ENCODE data around the gene PTPN1. TPM values are rescaled to one million over a fixed set of nuclear protein-coding genes. Genes with fewer than 3 reads are reported as not detected.
A peak's percentile ranks its signal among the peaks of the same experiment; 100 is the strongest.

Gene PTPN1
- polyA plus RNA-seq, 3 donors = 12.4 to 21.4 (median 19.1) TPM

GRCh38 chr20:50588034-50588736, 78.0 kb downstream of the PTPN1 start:
- 83% methylated on average over 9 of the region's 12 CpGs for WGBS (ENCODE audit: insufficient coverage)

More at GRCh38 chr20:50588034-50588736, 78.0 kb downstream of the PTPN1 start:
- H3K4me2 ChIP-seq (replicated peaks; ENCODE audit: extremely low read depth, low read length, poor library complexity, severe bottlenecking) = no peak overlapping the region
- H4K20me1 ChIP-seq (ENCODE audit: insufficient read depth, low read length) = peaks cover 8% of the 10 kb centered on the region
- no peaks in the 10 kb centered on the region for H3K4me1 ChIP-seq (ENCODE audit: control insufficient read depth in 1 of 2, insufficient read depth in 2 of 2, low read length in 2 of 2)
- Mint-ChIP-seq H3K36me3 (peaks cover 49 to 72% of the 10 kb centered on the region in 2 donors), H3K27me3 (ENCODE audit: low read depth in 3 of 3) (no peaks in the 10 kb centered on the region), H3K27ac (no peak overlapping the region), H3K4me3 (no peak overlapping the region), H3K9me3 (no peaks in the 10 kb centered on the region), H3K4me1 (no peaks in the 10 kb centered on the region)
- peak; percentile 42 to 60 (median 57) for DNase-seq
- intact Hi-C loops (cut with micrococcal nuclease) = loop anchor here in 1 of 2 donors (10.0 kb wide), 1 partner anchor 613 kb away; no protein-coding TSS in a partner anchor
- H3K27ac ChIP-seq (ENCODE audit: low read depth in 1 of 2, low read length in 2 of 2) = no peak overlapping the region
- TF ChIP-seq CTCF (IDR thresholded peaks at IDR 0.05) = peak; percentile 94
- peaks cover 49 to 62% of the 10 kb centered on the region in 2 donors for H3K36me3 ChIP-seq (replicated peaks in 1 of 2; ENCODE audit: control insufficient read depth in 1 of 2, insufficient read depth in 2 of 2, low read length in 2 of 2)
- no peak overlapping the region for H3K4me3 ChIP-seq (replicated peaks in 1 of 3; ENCODE audit: low read depth in 2 of 3, low read length in 3 of 3)
- H3K9me3 ChIP-seq (replicated peaks in 1 of 2; ENCODE audit: control insufficient read depth in 1 of 2, insufficient read depth in 1 of 2, low read length in 2 of 2) = no peaks in the 10 kb centered on the region
- no peak overlapping the region for H2AFZ ChIP-seq (ENCODE audit: insufficient read depth, low read depth, low read length, poor library complexity, severe bottlenecking)
- no peak overlapping the region for H3K9ac ChIP-seq (ENCODE audit: insufficient read depth, low read length, poor library complexity, severe bottlenecking)
- H3K79me2 ChIP-seq (ENCODE audit: insufficient read depth, low read length) = no peaks in the 10 kb centered on the region
- no peaks in the 10 kb centered on the region for H3K27me3 ChIP-seq (ENCODE audit: control insufficient read depth in 2 of 2, insufficient read depth in 2 of 2, low read length in 2 of 2)
